Measurements from ENCODE around the gene PHF5A.
"Not testable (repeated sequence)": the region's sequence is repeated elsewhere in the genome, so short reads cannot be mapped to it uniquely, and the experiment has no call there.

Gene PHF5A

DNA sequence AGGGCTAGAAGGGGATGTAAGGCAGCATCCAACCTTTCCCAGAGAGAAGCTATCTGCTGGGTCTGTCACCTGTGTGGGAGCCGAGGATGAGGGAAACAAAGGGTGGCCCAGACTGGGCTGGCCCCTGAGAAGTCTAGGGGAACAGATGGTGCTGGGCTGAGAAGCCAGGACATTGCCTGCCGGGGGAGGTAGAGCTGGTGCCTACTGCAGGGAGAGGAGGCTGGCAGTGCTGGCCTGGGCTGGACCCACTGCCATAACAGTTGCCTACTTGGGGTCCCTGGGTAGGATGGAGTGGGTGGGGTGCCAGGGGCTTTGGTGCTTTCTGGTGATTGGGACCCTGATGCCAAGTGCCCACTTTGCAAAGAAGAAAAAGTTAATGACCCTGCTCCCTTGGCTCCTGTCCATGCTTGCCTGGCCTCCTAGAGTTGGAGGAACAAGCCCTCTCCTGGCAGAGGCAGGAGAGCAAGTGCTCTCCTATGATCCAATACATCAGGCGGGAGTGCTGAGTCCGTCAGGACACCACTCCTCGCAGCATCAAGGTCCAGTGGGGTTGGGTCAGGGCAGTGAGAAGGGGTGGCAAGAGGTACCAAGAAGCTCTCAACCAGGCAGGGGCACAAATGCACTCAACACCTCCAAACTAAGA lies 34.0 kb downstream of the PHF5A start:
- not testable (repeated sequence) for DNase-seq; H3K4me3 ChIP-seq (ENCODE audit: control insufficient read depth in 1 of 7, extremely low read depth in 1 of 7, insufficient read depth in 4 of 7, low read depth in 2 of 7, low read length in 6 of 7); H3K27me3 ChIP-seq (replicated peaks in 2 of 5; ENCODE audit: control insufficient read depth in 4 of 5, insufficient read depth in 5 of 5, low read length in 4 of 5); H3K27ac ChIP-seq (ENCODE audit: insufficient read depth in 1 of 2, low read depth in 1 of 2, low read length in 2 of 2, poor library complexity in 1 of 2, severe bottlenecking in 2 of 2); H3K4me1 ChIP-seq (ENCODE audit: control extremely low read depth in 1 of 4, control insufficient read depth in 4 of 4, insufficient read depth in 4 of 4, low read length in 3 of 4); H3K9me3 ChIP-seq (ENCODE audit: control extremely low read depth in 1 of 5, control insufficient read depth in 4 of 5, insufficient read depth in 2 of 5, low read depth in 1 of 5, low read length in 4 of 5)
- ChIA-PET CTCF (interaction anchor here (0.5 kb wide), 1 partner anchor 24 kb away, joined by 3 read pairs; no protein-coding TSS in a partner anchor), POLR2A (interaction anchor here (0.6 kb wide), 1 partner anchor 51 kb away, joined by 4 read pairs; no protein-coding TSS in a partner anchor)
- peaks cover 18 to 70% (median 52%) of the 10 kb centered on the region in 4 experiments for H3K36me3 ChIP-seq (ENCODE audit: control insufficient read depth in 4 of 4, insufficient read depth in 4 of 4, low read length in 3 of 4)
- 100% methylated on average over 1 of the region's 5 CpGs for WGBS (ENCODE audit: insufficient coverage)

GRCh38 chr22:41433480-41433879 lies 35.0 kb downstream of the PHF5A start:
- WGBS (ENCODE audit: insufficient coverage) = 100% methylated on average over 1 of the region's 1 CpG
- H3K27ac ChIP-seq (ENCODE audit: insufficient read depth in 1 of 2, low read depth in 1 of 2, low read length in 2 of 2, poor library complexity in 1 of 2, severe bottlenecking in 2 of 2); POLR2A ChIA-PET; H3K4me3 ChIP-seq (ENCODE audit: control insufficient read depth in 1 of 7, extremely low read depth in 1 of 7, insufficient read depth in 4 of 7, low read depth in 2 of 7, low read length in 6 of 7); H3K4me1 ChIP-seq (ENCODE audit: control extremely low read depth in 1 of 4, control insufficient read depth in 4 of 4, insufficient read depth in 4 of 4, low read length in 3 of 4); H3K27me3 ChIP-seq (replicated peaks in 2 of 5; ENCODE audit: control insufficient read depth in 4 of 5, insufficient read depth in 5 of 5, low read length in 4 of 5); H3K9me3 ChIP-seq (ENCODE audit: control extremely low read depth in 1 of 5, control insufficient read depth in 4 of 5, insufficient read depth in 2 of 5, low read depth in 1 of 5, low read length in 4 of 5); DNase-seq; CTCF ChIA-PET: not testable (repeated sequence)
- H3K36me3 ChIP-seq (ENCODE audit: control insufficient read depth in 4 of 4, insufficient read depth in 4 of 4, low read length in 3 of 4) = peaks cover 12 to 72% (median 48%) of the 10 kb centered on the region in 4 experiments

GRCh38 chr22:41431656-41432055 lies 36.8 kb downstream of the PHF5A start:
- H3K27ac ChIP-seq (ENCODE audit: insufficient read depth in 1 of 2, low read depth in 1 of 2, low read length in 2 of 2, poor library complexity in 1 of 2, severe bottlenecking in 2 of 2) = no peak overlapping the region
- ChIA-PET POLR2A (interaction anchor here (0.6 kb wide), 1 partner anchor 1076 kb away, joined by 3 read pairs; no protein-coding TSS in a partner anchor), CTCF (no interaction called here)
- H3K36me3 ChIP-seq (ENCODE audit: control insufficient read depth in 4 of 4, insufficient read depth in 4 of 4, low read length in 3 of 4) = peaks cover 14 to 68% (median 41%) of the 10 kb centered on the region in 4 experiments
- DNase-seq = no peak
- H3K4me3 ChIP-seq (ENCODE audit: control insufficient read depth in 1 of 7, extremely low read depth in 1 of 7, insufficient read depth in 4 of 7, low read depth in 2 of 7, low read length in 6 of 7) = no peak overlapping the region
- no peaks in the 10 kb centered on the region for H3K9me3 ChIP-seq (ENCODE audit: control extremely low read depth in 1 of 5, control insufficient read depth in 4 of 5, insufficient read depth in 2 of 5, low read depth in 1 of 5, low read length in 4 of 5)
- no peaks in the 10 kb centered on the region for H3K27me3 ChIP-seq (replicated peaks in 2 of 5; ENCODE audit: control insufficient read depth in 4 of 5, insufficient read depth in 5 of 5, low read length in 4 of 5)
- WGBS (ENCODE audit: insufficient coverage) = 96% methylated on average over 4 of the region's 6 CpGs
- H3K4me1 ChIP-seq (ENCODE audit: control extremely low read depth in 1 of 4, control insufficient read depth in 4 of 4, insufficient read depth in 4 of 4, low read length in 3 of 4) = no peaks in the 10 kb centered on the region

GRCh38 chr22:41429951-41430332 lies 38.5 kb downstream of the PHF5A start:
- peaks cover 7 to 62% (median 28%) of the 10 kb centered on the region in 4 experiments for H3K36me3 ChIP-seq (ENCODE audit: control insufficient read depth in 4 of 4, insufficient read depth in 4 of 4, low read length in 3 of 4)
- POLR2A ChIA-PET = no interaction called here

GRCh38 chr22:41429232-41429950 lies 39.1 kb downstream of the PHF5A start:
- no peak overlapping the region for H3K27ac ChIP-seq (ENCODE audit: insufficient read depth in 1 of 2, low read depth in 1 of 2, low read length in 2 of 2, poor library complexity in 1 of 2, severe bottlenecking in 2 of 2)
- no peak overlapping the region for H3K4me3 ChIP-seq (ENCODE audit: control insufficient read depth in 1 of 7, extremely low read depth in 1 of 7, insufficient read depth in 4 of 7, low read depth in 2 of 7, low read length in 6 of 7)
- ChIA-PET POLR2A (no interaction called here), CTCF (no interaction called here)
- peaks cover 9 to 59% (median 25%) of the 10 kb centered on the region in 4 experiments for H3K36me3 ChIP-seq (ENCODE audit: control insufficient read depth in 4 of 4, insufficient read depth in 4 of 4, low read length in 3 of 4)
- no peaks in the 10 kb centered on the region for H3K4me1 ChIP-seq (ENCODE audit: control extremely low read depth in 1 of 4, control insufficient read depth in 4 of 4, insufficient read depth in 4 of 4, low read length in 3 of 4)
- 97% methylated on average over 6 of the region's 13 CpGs for WGBS (ENCODE audit: insufficient coverage)
- no peaks in the 10 kb centered on the region for H3K27me3 ChIP-seq (replicated peaks in 2 of 5; ENCODE audit: control insufficient read depth in 4 of 5, insufficient read depth in 5 of 5, low read length in 4 of 5)
- no peak for DNase-seq
- no peaks in the 10 kb centered on the region for H3K9me3 ChIP-seq (ENCODE audit: control extremely low read depth in 1 of 5, control insufficient read depth in 4 of 5, insufficient read depth in 2 of 5, low read depth in 1 of 5, low read length in 4 of 5)

More at GRCh38 chr22:41429951-41430332, 38.5 kb downstream of the PHF5A start:
- no peak overlapping the region for H3K27ac ChIP-seq (ENCODE audit: insufficient read depth in 1 of 2, low read depth in 1 of 2, low read length in 2 of 2, poor library complexity in 1 of 2, severe bottlenecking in 2 of 2)
- CTCF ChIA-PET = no interaction called here
- 100% methylated on average over 5 of the region's 8 CpGs for WGBS (ENCODE audit: insufficient coverage)
- H3K4me3 ChIP-seq (ENCODE audit: control insufficient read depth in 1 of 7, extremely low read depth in 1 of 7, insufficient read depth in 4 of 7, low read depth in 2 of 7, low read length in 6 of 7) = no peak overlapping the region
- H3K9me3 ChIP-seq (ENCODE audit: control extremely low read depth in 1 of 5, control insufficient read depth in 4 of 5, insufficient read depth in 2 of 5, low read depth in 1 of 5, low read length in 4 of 5) = no peaks in the 10 kb centered on the region
- no peaks in the 10 kb centered on the region for H3K4me1 ChIP-seq (ENCODE audit: control extremely low read depth in 1 of 4, control insufficient read depth in 4 of 4, insufficient read depth in 4 of 4, low read length in 3 of 4)
- no peaks in the 10 kb centered on the region for H3K27me3 ChIP-seq (replicated peaks in 2 of 5; ENCODE audit: control insufficient read depth in 4 of 5, insufficient read depth in 5 of 5, low read length in 4 of 5)
- no peak for DNase-seq

DNA sequence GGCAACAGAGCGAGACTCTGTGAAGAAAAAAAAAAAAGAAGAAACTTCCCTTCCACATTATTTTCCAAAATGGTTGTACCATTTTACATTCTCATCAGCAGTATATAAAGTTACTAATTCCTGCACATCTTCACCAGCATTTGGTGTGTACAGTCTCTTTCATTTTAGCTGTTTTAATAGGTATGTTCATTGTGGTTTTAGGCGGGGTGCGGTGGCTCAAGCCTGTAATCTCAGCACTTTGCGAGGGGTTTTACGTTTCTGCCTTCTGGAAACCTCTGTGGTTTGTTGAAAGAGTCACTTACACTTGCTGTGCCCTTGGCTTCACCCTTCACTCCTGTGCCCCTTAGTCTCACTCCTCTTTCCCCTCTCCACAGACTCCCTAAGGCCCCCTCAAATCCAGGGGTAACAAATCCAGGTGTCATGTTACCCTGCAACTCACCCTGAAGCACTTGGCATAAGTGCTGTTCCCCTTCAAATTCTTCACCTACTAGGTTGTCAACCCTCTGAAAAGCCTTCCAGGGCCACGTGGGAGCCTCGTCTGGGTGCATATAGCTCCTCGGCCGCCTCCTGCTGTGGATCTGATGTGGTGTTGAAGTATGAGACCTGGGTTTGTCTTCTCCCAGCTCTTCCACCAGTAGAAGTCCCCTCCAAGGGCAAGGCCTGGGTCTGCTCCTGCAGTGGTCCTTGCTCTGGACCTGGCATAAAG lies 42.7 kb downstream of the PHF5A start:
- ChIA-PET POLR2A (no interaction called here), CTCF (interaction anchor here (1.6 to 1.7 kb wide), 2 partner anchors 11 to 17 kb away, joined by 3 to 4 read pairs; no protein-coding TSS in a partner anchor)
- Histone ChIP-seq H3K9me3 (ENCODE audit: control extremely low read depth in 1 of 5, control insufficient read depth in 4 of 5, insufficient read depth in 2 of 5, low read depth in 1 of 5, low read length in 4 of 5) (no peaks in the 10 kb centered on the region), H3K27ac (ENCODE audit: insufficient read depth in 1 of 2, low read depth in 1 of 2, low read length in 2 of 2, poor library complexity in 1 of 2, severe bottlenecking in 2 of 2) (no peak overlapping the region), H3K4me3 (ENCODE audit: control insufficient read depth in 1 of 7, extremely low read depth in 1 of 7, insufficient read depth in 4 of 7, low read depth in 2 of 7, low read length in 6 of 7) (no peak overlapping the region), H3K4me1 (ENCODE audit: control extremely low read depth in 1 of 4, control insufficient read depth in 4 of 4, insufficient read depth in 4 of 4, low read length in 3 of 4) (no peaks in the 10 kb centered on the region), H3K27me3 (replicated peaks in 2 of 5; ENCODE audit: control insufficient read depth in 4 of 5, insufficient read depth in 5 of 5, low read length in 4 of 5) (no peaks in the 10 kb centered on the region), H3K36me3 (ENCODE audit: control insufficient read depth in 4 of 4, insufficient read depth in 4 of 4, low read length in 3 of 4) (peaks cover 7 to 46% (median 18%) of the 10 kb centered on the region in 4 experiments)
- WGBS (ENCODE audit: insufficient coverage) = 64% methylated on average over 3 of the region's 9 CpGs
- DNase-seq = peak in 1 of 3 donors; percentile 26
